Measurements from ENCODE around the gene HSD3B1. TPM values are rescaled to one million over a fixed set of nuclear protein-coding genes. Genes with fewer than 3 reads are reported as not detected.

HSD3B1 gene
- polyA plus RNA-seq (0.34 to 0.50 TPM (median 0.48 TPM) in 3 replicates), polyA minus RNA-seq (0.16 to 0.49 TPM (median 0.22 TPM) in 3 replicates)
- not detected for polyA plus RNA-seq (2011; ENCODE audit: low read depth)
- polyA plus RNA-seq (2011; cell fraction: cytosol; rRNA removed), result 0.56 and 0.66 TPM in 2 replicates
- polyA plus RNA-seq (2011; cell fraction: nucleus; rRNA removed), result 0.34 and 0.73 TPM in 2 replicates
- polyA plus RNA-seq (2012; ENCODE audit: low replicate concordance), result 0.18 and 0.21 TPM in 2 replicates
- polyA minus RNA-seq (2011; cell fraction: cytosol; rRNA and poly(A)+ RNA removed), result not detected
- not detected in 2 replicates for polyA minus RNA-seq (2011; cell fraction: nucleus; rRNA and poly(A)+ RNA removed)

GRCh38 chr1:119506941-119507340 lies at the start of gene HSD3B1:
TSS of gene HSD3B1 (plus strand) at chr1:119507210. CDS start at chr1:119507477, 267 bp downstream.
- dilution Hi-C loops (cut with MboI; ENCODE audit: extremely low pct_ligation_motif_present, low sequenced_read_pairs), result no loop called here
- Histone ChIP-seq H3K79me2 (ENCODE audit: control insufficient read depth, insufficient read depth, low read length) (no peaks in the 10 kb centered on the region), H3K9me3 (ENCODE audit: control insufficient read depth, low read depth, low read length) (no peaks in the 10 kb centered on the region), H3K9me1 (ENCODE audit: control insufficient read depth, extremely low read depth, insufficient read depth, low read length) (no peaks in the 10 kb centered on the region), H3K4me1 (ENCODE audit: control insufficient read depth, extremely low read depth, insufficient read depth, low read length) (peaks cover 24% of the 10 kb centered on the region), H3K27ac (ENCODE audit: control insufficient read depth, insufficient read depth, low read length) (no peak within 1 kb of the TSS), H3K36me3 (ENCODE audit: control insufficient read depth in 2 of 2, extremely low read depth in 1 of 2, insufficient read depth in 2 of 2, low read length in 2 of 2) (no peaks in the 10 kb centered on the region), H3K27me3 (ENCODE audit: control insufficient read depth, extremely low read depth, insufficient read depth, low read length) (no peaks in the 10 kb centered on the region), H4K20me1 (ENCODE audit: control insufficient read depth, extremely low read depth, insufficient read depth, low read length) (no peaks in the 10 kb centered on the region), H2AFZ (ENCODE audit: control insufficient read depth, low read length) (no peak within 1 kb of the TSS), H3K4me3 (ENCODE audit: control insufficient read depth in 2 of 3, extremely low read depth in 1 of 3, insufficient read depth in 2 of 3, low read depth in 1 of 3, low read length in 3 of 3) (no peak within 1 kb of the TSS), H3K4me2 (ENCODE audit: control insufficient read depth, extremely low read depth, insufficient read depth, low read depth, low read length) (no peak within 1 kb of the TSS), H3K9ac (ENCODE audit: control insufficient read depth, extremely low read depth, insufficient read depth, low read length) (no peak within 1 kb of the TSS)
- no peak for DNase-seq (ENCODE audit: low read depth, low spot score)
- TF ChIP-seq CTCF (optimal IDR thresholded peaks at IDR 0.05 in 1 of 3, IDR thresholded peaks at IDR 0.05 in 1 of 3, conservative IDR thresholded peaks at IDR 0.05 in 1 of 3; ENCODE audit: extremely low read depth in 1 of 3, insufficient read depth in 2 of 3, low read length in 3 of 3), result no peak
- no peak for FAIRE-seq

GRCh38 chr1:119462964-119463363 lies 44.0 kb upstream of the HSD3B1 start:
- H3K9me1 ChIP-seq (ENCODE audit: control insufficient read depth, extremely low read depth, insufficient read depth, low read length), result no peaks in the 10 kb centered on the region
- H3K27me3 ChIP-seq (ENCODE audit: control insufficient read depth, extremely low read depth, insufficient read depth, low read length), result no peaks in the 10 kb centered on the region
- H3K4me3 ChIP-seq (ENCODE audit: control insufficient read depth in 2 of 3, extremely low read depth in 1 of 3, insufficient read depth in 2 of 3, low read depth in 1 of 3, low read length in 3 of 3), result no peak overlapping the region
- dilution Hi-C loops (cut with MboI; ENCODE audit: extremely low pct_ligation_motif_present, low sequenced_read_pairs), result no loop called here
- H3K4me1 ChIP-seq (ENCODE audit: control insufficient read depth, extremely low read depth, insufficient read depth, low read length), result peaks cover 10% of the 10 kb centered on the region
- peak; percentile 44 for FAIRE-seq
- no peak for DNase-seq (ENCODE audit: low read depth, low spot score)
- no peak for TF ChIP-seq EZH2 (IDR thresholded peaks at IDR 0.05; ENCODE audit: low read length)
- no peak for TF ChIP-seq CTCF (optimal IDR thresholded peaks at IDR 0.05 in 1 of 3, IDR thresholded peaks at IDR 0.05 in 1 of 3, conservative IDR thresholded peaks at IDR 0.05 in 1 of 3; ENCODE audit: extremely low read depth in 1 of 3, insufficient read depth in 2 of 3, low read length in 3 of 3)
- H3K4me2 ChIP-seq (ENCODE audit: control insufficient read depth, extremely low read depth, insufficient read depth, low read depth, low read length), result no peak overlapping the region
- no peaks in the 10 kb centered on the region for H3K36me3 ChIP-seq (ENCODE audit: control insufficient read depth in 2 of 2, extremely low read depth in 1 of 2, insufficient read depth in 2 of 2, low read length in 2 of 2)
- H3K9me3 ChIP-seq (ENCODE audit: control insufficient read depth, low read depth, low read length), result no peaks in the 10 kb centered on the region
- H3K9ac ChIP-seq (ENCODE audit: control insufficient read depth, extremely low read depth, insufficient read depth, low read length), result no peak overlapping the region
- H2AFZ ChIP-seq (ENCODE audit: control insufficient read depth, low read length), result no peak overlapping the region
- no peaks in the 10 kb centered on the region for H4K20me1 ChIP-seq (ENCODE audit: control insufficient read depth, extremely low read depth, insufficient read depth, low read length)
- H3K79me2 ChIP-seq (ENCODE audit: control insufficient read depth, insufficient read depth, low read length), result no peaks in the 10 kb centered on the region
- H3K27ac ChIP-seq (ENCODE audit: control insufficient read depth, insufficient read depth, low read length), result no peak overlapping the region

Data from keratinocyte (primary cell).